ENCODE results near the gene HSP90AB1.

Gene HSP90AB1

DNA sequence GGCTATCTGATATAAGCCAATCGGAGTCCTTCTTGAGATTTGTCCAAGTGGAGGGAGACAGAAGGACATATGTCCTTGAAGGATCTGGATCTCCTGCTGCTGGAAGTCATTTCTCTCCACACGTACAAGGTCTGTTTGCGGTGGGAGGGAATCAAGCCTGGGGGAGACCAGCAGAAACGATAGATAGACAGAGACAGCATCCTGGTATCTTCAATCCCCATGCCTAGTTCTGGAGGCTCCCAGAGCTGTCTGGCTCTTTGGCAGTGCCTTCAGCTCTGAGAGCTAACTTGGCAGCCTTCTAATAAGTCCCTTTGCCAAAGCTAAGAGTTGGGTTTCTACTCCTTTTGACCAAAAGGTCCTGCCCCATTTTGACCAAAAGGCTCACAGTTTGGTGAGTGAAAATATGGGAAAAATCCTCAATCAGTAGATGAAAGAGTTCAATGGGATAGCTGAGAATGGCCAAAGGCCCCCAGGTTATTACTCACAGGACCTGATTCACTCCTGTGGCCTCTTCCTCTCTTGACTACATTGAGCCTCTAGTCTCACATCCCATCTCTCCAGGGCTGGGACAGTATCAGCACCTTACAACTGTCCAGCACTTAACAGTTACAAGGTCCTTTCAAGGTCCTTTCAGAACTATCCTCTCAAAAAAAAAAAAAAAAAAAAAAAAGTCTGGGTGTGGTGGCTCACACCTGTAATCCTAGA lies 45.9 kb downstream of the HSP90AB1 start:
- DNase-seq = no peak

DNA sequence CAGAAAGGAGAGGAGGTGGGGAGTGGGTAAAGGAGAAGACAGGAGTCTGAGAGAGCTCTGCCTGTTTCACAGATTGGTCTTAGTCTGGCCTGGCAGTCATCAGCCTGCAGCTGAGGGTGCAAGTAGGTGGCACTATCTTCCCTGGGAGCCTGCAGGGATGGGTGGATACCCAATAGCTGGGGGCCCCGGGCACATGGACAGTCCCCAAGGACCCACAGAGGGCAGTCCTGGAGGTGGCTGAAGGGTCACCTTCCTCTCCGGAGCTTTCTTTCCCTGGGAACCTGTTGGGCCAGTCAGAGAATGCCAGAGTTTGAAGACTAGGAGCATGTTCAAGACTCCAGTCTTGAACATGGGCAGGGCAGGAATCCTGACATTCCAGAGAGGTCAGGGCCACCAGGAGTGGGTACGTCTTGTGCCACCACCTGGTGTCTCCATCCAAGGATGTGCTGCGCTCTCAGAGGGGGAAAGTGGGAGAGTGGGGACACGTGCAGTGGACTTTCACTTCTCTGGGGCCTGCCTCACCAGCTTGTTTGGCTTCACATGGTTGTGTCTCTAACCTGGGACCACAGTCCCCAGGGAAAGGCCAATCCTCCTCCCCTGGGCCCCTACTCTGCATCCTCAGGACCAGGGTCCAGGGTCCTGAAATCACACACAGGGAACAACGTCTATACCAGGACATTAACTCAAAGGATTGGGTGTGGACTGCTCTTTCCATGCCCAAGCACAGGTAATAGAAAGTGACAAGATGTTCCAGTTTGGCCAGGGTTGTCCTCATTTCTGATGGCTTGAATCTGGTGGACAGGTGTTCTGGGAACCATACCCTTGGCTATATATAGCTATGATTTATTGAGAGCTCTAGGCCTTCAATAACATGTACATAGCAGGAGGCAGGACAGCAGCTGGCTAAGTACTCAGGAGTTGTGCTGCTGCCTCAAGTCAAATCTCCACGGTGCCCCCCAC lies 48.2 kb downstream of the HSP90AB1 start:
- DNase-seq = no peak

DNA sequence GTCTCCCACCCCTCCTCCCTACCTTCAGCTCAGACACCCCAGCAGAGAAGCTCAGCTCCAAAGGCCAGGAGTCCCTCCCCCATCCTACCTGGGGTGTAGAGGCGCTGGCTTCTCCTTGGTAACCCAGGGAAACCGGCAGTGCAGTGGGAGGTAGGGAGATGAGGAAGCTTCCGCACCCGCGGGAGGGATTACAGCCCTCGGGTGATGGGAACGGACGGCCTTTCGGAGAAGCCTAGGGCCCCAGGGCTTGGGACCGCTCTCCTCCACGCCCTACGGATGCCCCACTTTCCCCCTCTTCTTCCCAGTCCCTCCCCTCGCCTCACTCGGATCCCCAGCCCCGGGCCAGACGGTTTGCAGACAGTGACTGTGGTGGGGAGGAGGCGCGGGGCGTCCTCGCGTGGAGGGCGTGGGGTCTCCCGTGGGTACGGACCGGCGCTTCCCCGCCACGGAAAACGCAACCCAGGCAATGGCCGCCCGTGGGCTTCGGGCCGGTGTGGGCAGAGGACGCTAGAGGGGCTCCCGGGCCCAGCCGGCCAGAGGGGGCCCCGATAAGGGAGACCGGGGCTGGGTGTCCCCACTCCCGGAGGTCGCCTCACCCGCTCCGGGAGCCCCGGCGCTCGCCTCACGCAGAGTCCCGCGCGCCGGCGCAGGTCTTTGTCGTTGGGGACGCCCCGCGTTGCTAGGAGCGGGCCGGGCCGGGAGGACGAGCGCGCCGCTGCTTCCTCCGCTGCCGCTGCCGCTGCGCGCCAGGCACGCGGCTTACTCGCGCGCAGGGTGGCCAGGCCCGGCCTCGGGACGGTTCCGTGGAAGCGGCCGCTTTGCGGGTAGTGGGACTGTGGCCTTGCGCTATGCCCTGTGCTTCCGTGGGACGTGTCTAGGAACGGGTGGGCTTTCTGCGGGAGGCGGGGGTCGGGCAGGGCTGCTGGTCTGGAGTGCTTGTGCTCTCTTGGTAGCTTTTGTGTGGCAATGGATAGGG lies 50.5 kb downstream of the HSP90AB1 start:
- peak; percentile 51 for DNase-seq

DNA sequence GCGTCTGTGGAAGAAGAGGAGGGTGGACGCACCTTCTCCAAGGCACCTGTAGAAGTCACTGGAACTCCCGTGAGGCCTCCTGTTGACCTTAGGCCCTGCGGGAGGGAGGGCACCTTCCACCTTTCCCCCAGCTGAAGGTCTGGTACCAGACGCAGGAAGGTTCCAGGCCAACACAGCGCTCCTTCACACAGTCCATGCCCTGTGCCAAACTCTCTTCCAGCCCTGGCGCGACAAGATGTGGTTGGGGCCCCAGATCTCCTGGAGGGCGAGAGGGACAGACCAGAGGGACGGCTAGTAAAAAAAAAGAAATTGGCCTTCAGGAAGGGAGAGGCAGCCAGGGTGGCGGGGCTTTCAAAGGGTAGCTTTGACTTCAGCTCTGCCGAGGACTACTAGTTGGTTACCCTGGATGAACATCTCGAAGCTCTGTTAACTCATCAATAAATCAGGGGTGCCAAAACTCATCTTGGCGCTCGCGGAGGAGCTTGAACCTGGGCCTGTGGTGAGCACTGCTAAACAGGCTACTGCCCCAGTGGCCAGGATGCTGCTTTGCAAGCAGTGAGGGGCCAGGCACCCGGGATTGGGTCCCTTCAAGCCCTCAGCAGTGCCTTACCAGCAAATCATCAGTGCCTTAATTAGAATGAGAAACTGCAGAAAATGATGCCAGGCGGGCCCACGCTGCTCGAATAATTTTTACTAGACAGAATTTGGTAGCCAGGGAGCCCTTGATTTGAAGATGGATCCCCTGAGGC lies 51.3 kb downstream of the HSP90AB1 start:
- DNase-seq = no peak

DNA sequence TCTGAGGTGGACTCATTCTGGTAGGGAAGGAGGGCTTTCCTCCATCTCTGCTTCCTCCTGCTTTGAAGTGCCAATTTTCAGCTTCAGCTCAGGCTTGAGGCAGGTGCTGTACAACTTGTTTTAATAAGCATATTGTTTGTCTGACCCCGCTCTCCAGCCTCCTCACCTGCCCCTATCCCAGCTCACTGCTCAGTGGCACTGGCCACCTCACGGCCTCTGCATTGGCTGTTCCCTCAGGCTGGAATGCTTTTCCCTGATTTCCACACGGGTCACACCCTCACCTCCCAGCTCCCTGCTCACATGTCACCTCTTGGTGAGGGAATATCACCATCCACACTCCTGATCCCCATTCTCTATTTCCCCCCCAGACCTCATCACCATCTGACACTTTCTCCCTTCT lies 52.0 kb downstream of the HSP90AB1 start:
- no peak for DNase-seq

DNA sequence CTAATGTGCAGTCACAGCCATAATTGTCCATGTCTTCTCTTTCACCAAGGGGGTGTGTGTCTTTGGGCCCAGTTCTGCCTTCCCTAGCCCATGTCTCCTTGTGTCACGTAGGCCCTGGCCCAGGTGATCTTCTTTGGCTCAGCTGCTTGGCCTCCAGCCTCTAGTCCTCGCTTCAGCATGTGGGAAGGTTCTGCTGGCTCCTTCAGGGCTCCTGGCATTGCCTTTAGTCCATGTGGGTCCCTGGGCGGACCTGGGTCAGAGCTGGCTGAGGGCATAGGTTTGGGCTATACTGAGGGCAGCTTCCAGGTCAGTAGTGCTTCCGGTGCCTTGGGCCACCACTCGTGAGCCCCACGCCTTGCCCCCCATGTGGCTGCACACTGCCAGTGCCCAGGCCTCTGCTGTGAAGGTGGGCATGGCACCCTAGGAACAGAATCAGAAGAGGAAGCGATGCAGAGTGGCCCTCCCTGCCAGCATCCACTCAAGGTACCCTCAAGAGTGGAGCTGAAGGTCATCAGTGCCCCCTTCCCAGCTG lies 53.5 kb downstream of the HSP90AB1 start:
- DNase-seq = no peak

DNA sequence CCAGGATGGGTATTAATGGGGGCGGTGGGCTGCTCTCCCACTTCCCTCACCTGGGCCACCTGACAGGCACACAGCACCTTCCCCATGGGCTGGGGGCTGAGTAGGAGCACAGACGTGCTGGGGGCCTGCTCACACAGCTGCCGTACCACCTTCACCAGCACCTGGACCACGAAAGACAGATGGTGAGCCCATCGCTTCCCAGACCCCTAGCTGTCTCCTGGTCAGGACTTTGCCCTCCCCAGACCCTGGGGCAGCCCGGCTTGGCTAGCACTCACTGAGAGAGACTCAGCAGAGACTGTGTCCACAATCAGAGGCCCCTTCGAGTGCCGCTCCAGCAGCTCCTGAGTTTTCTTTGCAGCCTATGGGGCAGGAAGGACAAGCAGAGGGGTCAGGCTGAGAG lies 54.2 kb downstream of the HSP90AB1 start:
- no peak for DNase-seq

DNA sequence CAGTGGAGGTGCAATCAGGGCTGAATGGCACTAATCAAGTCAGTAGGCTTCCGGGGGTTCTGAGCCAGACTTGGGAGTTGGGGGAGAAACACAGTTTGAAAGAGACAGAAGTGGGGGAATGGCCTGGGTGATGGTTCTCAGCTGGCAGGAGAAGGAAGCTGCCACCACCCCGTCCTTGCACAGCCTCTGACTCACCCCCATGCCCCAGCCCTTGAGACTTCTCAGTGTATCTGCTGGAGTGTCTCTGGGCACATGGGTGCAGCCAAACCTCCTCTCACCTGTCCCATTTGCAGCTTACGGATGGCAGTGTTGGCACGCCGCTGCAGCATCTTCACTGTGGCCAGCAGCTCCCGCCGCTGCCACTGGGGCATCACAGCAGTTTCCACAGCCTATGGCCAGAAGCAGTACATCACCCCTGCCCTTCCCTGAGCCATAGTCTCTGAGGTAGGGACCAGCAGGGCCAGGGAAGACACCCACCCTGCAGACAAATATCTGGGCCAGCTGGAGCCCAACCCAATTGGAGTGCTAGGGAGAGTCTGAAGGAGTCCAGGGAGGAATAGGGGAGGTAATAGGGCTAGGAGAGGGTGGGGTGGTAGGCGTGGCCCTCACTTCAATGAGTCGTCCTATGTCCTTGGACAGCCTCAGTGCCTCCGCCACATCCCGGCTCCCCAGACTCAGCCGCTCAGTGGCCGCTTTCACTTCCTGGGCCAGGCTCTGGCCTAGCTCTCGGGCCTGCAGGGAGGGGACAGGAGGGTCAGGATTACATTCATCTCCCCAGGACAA lies 55.1 kb downstream of the HSP90AB1 start:
- DNase-seq = no peak

DNA sequence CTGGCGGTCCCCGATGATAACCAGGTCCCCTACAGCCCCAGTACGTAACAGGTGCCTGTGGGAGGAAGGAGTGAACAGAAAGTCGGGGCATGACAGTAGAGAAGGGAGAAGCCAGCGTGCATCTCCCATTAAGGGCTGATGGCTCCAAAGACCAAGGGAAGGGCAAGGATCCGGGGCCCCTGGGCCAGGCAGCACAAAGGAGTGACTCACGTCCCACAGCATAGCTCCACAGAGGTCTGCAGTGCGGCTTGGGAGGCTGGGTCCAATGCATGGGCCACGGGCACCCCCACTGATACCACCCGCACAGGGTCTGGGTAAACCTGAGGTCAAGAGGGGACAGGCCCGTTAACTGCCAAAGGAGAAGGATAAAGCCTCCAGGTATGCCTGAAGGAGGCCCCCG lies 56.0 kb downstream of the HSP90AB1 start:
- no peak for DNase-seq

Data from activated CD4-positive, alpha-beta T cell treated with anti-CD3 and anti-CD28 coated beads, Interleukin-2, amount 50 U/mL, for 1 hour (primary cell).